Measurements from ENCODE around the gene CHRNA1. TPM values are rescaled to one million over a fixed set of nuclear protein-coding genes. Genes with fewer than 3 reads are reported as not detected.
A peak's percentile ranks its signal among the peaks of the same experiment; 100 is the strongest.

The CHRNA1 gene
- total RNA-seq, 1 experiment from 2014 or later = 1.8 TPM

- DNase-seq (no peak), ATAC-seq (no peak)
- TF ChIP-seq CTCF (conservative IDR thresholded peaks at IDR 0.05; ENCODE audit: low read depth, low read length) (no peak), EZH2 (IDR thresholded peaks at IDR 0.05; ENCODE audit: low read length, unreplicated experiment) (no peak), EZH2phosphoT487 (IDR thresholded peaks at IDR 0.05; ENCODE audit: borderline replicate concordance, low read length) (no peak)
- Histone ChIP-seq H4K20me1 (ENCODE audit: low read length) (no peaks in the 10 kb centered on the region), H3K4me2 (ENCODE audit: low read length) (no peak overlapping the region), H3K4me1 (ENCODE audit: insufficient read depth, low read length) (peaks cover 14% of the 10 kb centered on the region), H3K9ac (ENCODE audit: low read length) (no peak overlapping the region), H3K9me3 (ENCODE audit: low read length) (no peaks in the 10 kb centered on the region), H3K4me3 (ENCODE audit: low read length) (no peak overlapping the region), H3K27me3 (ENCODE audit: low read length) (no peaks in the 10 kb centered on the region), H3F3A (ENCODE audit: low read length, unreplicated experiment) (no peaks in the 10 kb centered on the region), H3K27ac (ENCODE audit: low read length) (no peak overlapping the region), H3K36me3 (ENCODE audit: low read depth, low read length) (no peaks in the 10 kb centered on the region), H2AFZ (ENCODE audit: low read length) (no peak overlapping the region), H3K79me2 (ENCODE audit: low read length) (no peaks in the 10 kb centered on the region), H3K9me2 (replicated peaks; ENCODE audit: low read length) (no peaks in the 10 kb centered on the region)
- CTCF ChIA-PET = no interaction called here
- BruUV-seq (replicated peaks) = no TSS peak
- POLR2A ChIA-PET (ENCODE audit: unreplicated experiment) = no interaction called here
- intact Hi-C loops (cut with micrococcal nuclease) = no loop called here
Observed at GRCh38 chr2:174776675-174777074, 12.4 kb upstream of the CHRNA1 start.

- intact Hi-C loops (cut with micrococcal nuclease) = no loop called here
Observed at GRCh38 chr2:174776223-174776622, 12.0 kb upstream of the CHRNA1 start.

More at GRCh38 chr2:174776223-174776622, 12.0 kb upstream of the CHRNA1 start:
- no peaks in the 10 kb centered on the region for H3K79me2 ChIP-seq (ENCODE audit: low read length)
- ChIA-PET POLR2A (ENCODE audit: unreplicated experiment) (no interaction called here), CTCF (no interaction called here)
- H3K4me2 ChIP-seq (ENCODE audit: low read length) = no peak overlapping the region
- H2AFZ ChIP-seq (ENCODE audit: low read length) = no peak overlapping the region
- H4K20me1 ChIP-seq (ENCODE audit: low read length) = no peaks in the 10 kb centered on the region
- H3K9me3 ChIP-seq (ENCODE audit: low read length) = no peaks in the 10 kb centered on the region
- no peak overlapping the region for H3K4me3 ChIP-seq (ENCODE audit: low read length)
- no peaks in the 10 kb centered on the region for H3F3A ChIP-seq (ENCODE audit: low read length, unreplicated experiment)
- BruUV-seq (replicated peaks) = no TSS peak
- DNase-seq = no peak
- H3K36me3 ChIP-seq (ENCODE audit: low read depth, low read length) = no peaks in the 10 kb centered on the region
- H3K27ac ChIP-seq (ENCODE audit: low read length) = no peak overlapping the region
- H3K9ac ChIP-seq (ENCODE audit: low read length) = no peak overlapping the region
- H3K27me3 ChIP-seq (ENCODE audit: low read length) = no peaks in the 10 kb centered on the region
- no peaks in the 10 kb centered on the region for H3K9me2 ChIP-seq (replicated peaks; ENCODE audit: low read length)
- no peak for ATAC-seq
- peaks cover 15% of the 10 kb centered on the region for H3K4me1 ChIP-seq (ENCODE audit: insufficient read depth, low read length)
- no peak for TF ChIP-seq EZH2phosphoT487 (IDR thresholded peaks at IDR 0.05; ENCODE audit: borderline replicate concordance, low read length)
- no peak for TF ChIP-seq EZH2 (IDR thresholded peaks at IDR 0.05; ENCODE audit: low read length, unreplicated experiment)
- TF ChIP-seq CTCF (conservative IDR thresholded peaks at IDR 0.05; ENCODE audit: low read depth, low read length) = peak; percentile 50

Measured in PC-3 (cell line).